ENCODE data around the gene CUX1.

GRCh38 chr7:102297487-102298218, 480.2 kb downstream of the CUX1 start:
- no peak for TF ChIP-seq POLR2A (IDR thresholded peaks at IDR 0.05)
- TF ChIP-seq CTCF (IDR thresholded peaks at IDR 0.05) = no peak

All from uterus (tissue), 2 donors.